ENCODE measurements around the gene LEFTY2. TPM values are rescaled to one million over a fixed set of nuclear protein-coding genes. Genes with fewer than 3 reads are reported as not detected.

The LEFTY2 gene
- total RNA-seq, 1 donor from 2014 or later, result not detected

DNA sequence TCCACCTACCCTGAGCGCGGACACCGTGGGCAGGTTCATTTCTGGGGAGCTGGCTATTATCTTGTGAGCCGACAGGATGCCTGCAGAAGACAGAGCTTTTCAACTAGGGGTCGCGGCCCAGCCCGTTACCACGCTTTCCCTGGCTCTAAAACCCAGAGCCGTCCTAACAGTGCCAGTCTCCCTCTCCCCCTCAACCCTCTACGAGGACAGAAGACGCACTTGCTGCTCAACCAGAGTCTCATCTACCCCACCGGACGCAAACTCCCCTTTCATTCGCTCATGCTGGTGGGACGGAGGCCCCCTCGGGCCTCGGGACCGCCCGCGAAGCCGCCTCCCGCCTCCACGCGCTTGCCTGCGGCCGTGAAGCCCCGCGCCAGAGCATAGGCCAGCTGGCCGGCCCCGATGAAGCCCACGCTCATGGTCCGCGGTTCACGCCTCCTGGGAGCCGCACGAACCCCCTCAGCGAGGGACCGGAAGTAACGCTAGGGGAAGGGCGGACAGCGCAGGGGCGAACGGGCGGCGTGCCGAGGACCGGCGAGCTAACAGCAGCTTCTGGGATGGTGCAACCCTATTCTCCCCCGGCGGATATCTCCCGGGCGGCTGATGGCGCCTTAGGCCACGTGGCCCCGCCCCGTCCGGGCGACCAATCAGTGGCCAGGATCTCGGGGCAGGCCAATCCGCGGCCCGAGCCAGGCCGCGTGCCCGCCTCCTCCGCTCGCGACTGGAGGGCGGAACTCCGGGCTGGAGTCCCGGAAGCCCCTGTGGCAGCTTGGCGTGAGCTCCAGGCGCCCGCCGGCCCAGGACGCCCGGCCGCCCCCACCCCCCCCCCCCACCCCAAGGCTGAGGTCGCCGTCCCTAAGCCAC lies 17.1 kb downstream of the LEFTY2 start, which contains the start of gene PYCR2:
Gene PYCR2, minus strand, starts transcription at position 559 of the 864 bp plus-strand sequence. Its CDS starts 140 bp downstream, at position 419.
- Histone ChIP-seq H3K4me3 (ENCODE audit: low read depth, low read length) (peak within 1 kb of the TSS; percentile 77), H3K36me3 (ENCODE audit: control insufficient read depth, insufficient read depth, low read length) (peaks cover under 1% of the 10 kb centered on the region), H3K27me3 (ENCODE audit: control insufficient read depth, insufficient read depth, low read length) (no peaks in the 10 kb centered on the region)
- peak; percentile 77 for DNase-seq (ENCODE audit: low read depth)
- TF ChIP-seq CTCF (IDR thresholded peaks at IDR 0.05; ENCODE audit: insufficient read depth, low read length, poor library complexity, severe bottlenecking), result no peak

DNA sequence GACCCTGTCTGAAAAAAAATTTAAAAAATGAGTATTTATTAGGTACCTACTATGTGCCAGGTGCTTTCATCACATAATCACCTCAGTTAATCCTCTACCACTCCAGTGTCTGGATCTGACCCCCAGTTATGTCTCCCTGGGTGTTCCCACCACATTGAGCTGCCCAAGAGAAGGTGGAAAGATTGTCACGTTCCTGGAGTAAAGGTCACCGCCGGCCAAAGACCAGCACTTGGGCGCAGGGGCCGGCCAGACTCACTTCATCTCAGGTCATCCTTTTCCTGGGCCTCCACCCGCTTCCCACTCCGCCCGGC lies 17.7 kb downstream of the LEFTY2 start:
- no peaks in the 10 kb centered on the region for H3K27me3 ChIP-seq (ENCODE audit: control insufficient read depth, insufficient read depth, low read length)
- DNase-seq (ENCODE audit: low read depth), result no peak
- H3K4me3 ChIP-seq (ENCODE audit: low read depth, low read length), result peak overlapping the region; percentile 77
- no peak for TF ChIP-seq CTCF (IDR thresholded peaks at IDR 0.05; ENCODE audit: insufficient read depth, low read length, poor library complexity, severe bottlenecking)
- H3K36me3 ChIP-seq (ENCODE audit: control insufficient read depth, insufficient read depth, low read length), result peaks cover 1% of the 10 kb centered on the region

DNA sequence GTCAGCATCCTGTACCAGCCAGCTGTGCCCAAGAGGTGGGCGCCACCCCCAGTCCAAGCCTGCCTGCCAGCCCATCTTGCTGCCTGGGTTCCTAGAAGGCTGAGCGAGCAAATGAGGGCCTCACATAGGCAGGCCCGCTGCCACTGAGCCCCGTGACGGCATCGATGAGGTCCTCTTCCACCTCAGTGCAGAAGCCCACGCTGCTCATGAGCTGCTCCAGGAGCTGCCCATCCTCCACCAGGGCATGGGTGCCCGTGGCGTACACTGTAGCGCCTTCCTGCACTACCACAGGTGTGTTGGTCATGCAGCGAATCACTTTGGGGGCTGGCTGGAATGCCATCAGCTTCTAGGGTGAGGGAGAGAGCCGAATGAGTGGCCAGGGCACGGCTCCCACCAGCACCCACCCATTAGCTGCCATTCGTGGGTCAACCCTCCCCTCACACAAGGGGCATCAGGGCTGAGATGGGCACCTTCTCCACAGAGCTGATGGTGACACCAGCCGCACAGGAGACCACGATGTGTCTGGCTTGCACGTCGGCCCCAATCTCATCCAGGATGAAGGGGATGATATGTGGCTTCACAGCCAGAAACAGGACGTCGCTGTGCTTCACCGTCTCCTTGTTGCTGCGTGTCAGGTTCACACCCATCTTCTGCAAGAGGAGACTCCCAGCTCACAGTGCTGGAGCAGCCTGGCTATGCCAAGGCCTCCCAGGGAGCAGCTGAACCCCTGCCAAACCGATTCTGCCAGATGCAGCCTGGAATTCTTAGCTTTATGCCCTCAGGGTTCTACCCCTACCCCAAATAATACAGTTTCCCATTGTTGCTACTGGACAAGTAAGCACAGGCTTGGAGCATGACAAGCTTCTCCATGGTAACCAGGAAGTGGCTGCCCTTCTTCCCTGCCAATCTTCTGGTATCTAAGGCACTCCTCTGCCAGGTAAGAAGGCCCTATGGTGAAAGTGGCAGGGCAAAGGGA lies 19.0 kb downstream of the LEFTY2 start:
- DNase-seq (ENCODE audit: low read depth), result no peak
- Histone ChIP-seq H3K36me3 (ENCODE audit: control insufficient read depth, insufficient read depth, low read length) (peaks cover 1% of the 10 kb centered on the region), H3K4me3 (ENCODE audit: low read depth, low read length) (no peak overlapping the region), H3K27me3 (ENCODE audit: control insufficient read depth, insufficient read depth, low read length) (no peaks in the 10 kb centered on the region)
- no peak for TF ChIP-seq CTCF (IDR thresholded peaks at IDR 0.05; ENCODE audit: insufficient read depth, low read length, poor library complexity, severe bottlenecking)

DNA sequence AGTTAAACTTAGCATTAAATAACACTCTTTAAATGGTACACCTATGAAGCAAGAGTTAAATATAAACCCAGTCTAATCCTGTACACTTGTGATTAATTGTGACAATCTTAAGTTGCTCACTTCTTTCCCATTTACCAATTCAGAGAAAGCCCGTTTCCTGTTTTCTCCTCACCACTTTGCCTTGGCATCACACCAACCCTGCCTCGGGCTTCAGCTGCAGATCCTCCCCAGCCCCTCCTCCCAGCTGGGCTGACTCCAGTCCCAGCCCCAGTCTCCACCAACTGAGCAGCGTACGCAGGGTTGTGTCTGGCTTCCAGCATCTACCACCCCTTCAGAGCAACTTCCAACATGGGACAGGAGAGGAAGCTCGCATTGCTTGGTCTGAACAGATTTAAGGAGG lies 21.1 kb downstream of the LEFTY2 start:
- no peak overlapping the region for H3K4me3 ChIP-seq (ENCODE audit: low read depth, low read length)
- peak; percentile 54 for DNase-seq (ENCODE audit: low read depth)

GRCh38 chr1:225918280-225918679 lies 22.7 kb downstream of the LEFTY2 start:
- H3K36me3 ChIP-seq (ENCODE audit: control insufficient read depth, insufficient read depth, low read length), result peaks cover 1% of the 10 kb centered on the region
- DNase-seq (ENCODE audit: low read depth), result no peak
- no peak for TF ChIP-seq CTCF (IDR thresholded peaks at IDR 0.05; ENCODE audit: insufficient read depth, low read length, poor library complexity, severe bottlenecking)

More for the DNA sequence above, 21.1 kb downstream of the LEFTY2 start:
- Histone ChIP-seq H3K27me3 (ENCODE audit: control insufficient read depth, insufficient read depth, low read length) (no peaks in the 10 kb centered on the region), H3K36me3 (ENCODE audit: control insufficient read depth, insufficient read depth, low read length) (peaks cover 1% of the 10 kb centered on the region)
- TF ChIP-seq CTCF (IDR thresholded peaks at IDR 0.05; ENCODE audit: insufficient read depth, low read length, poor library complexity, severe bottlenecking), result no peak

More at GRCh38 chr1:225918280-225918679, 22.7 kb downstream of the LEFTY2 start:
- no peaks in the 10 kb centered on the region for H3K27me3 ChIP-seq (ENCODE audit: control insufficient read depth, insufficient read depth, low read length)
- no peak overlapping the region for H3K4me3 ChIP-seq (ENCODE audit: low read depth, low read length)
